Karpas-422 (cell line): ENCODE results near the gene ACP1. TPM values are rescaled to one million over a fixed set of nuclear protein-coding genes. Genes with fewer than 3 reads are reported as not detected.

ENCODE experiments used
- DNase-seq: peaks from one replicate; pipeline ENCODE4 v3.0.0-alpha.2; 2015
- H2AFZ ChIP-seq: fragments of 200-600 bp; sonication (generic); 2 replicates; pipeline ENCODE4 v1.6.1; 2014; ENCODE audit warnings: antibody characterized with exemption, low read length, mixed read lengths
- H3K27ac ChIP-seq: fragments of 200-600 bp; sonication (generic); 2 replicates; pipeline ENCODE4 v1.5.1; 2014; ENCODE audit warnings: mild to moderate bottlenecking, low read length, moderate library complexity
- H3K27me3 ChIP-seq: fragments of 200-600 bp; sonication (generic); 2 replicates; pipeline ENCODE4 v1.6.1; 2014; ENCODE audit warnings: low read length, mixed read lengths
- H3K36me3 ChIP-seq: fragments of 200-600 bp; sonication (generic); 2 replicates; pipeline ENCODE4 v1.6.1; 2014; ENCODE audit warnings: low read length, mixed read lengths; ENCODE audit not compliant: insufficient read depth
- H3K4me1 ChIP-seq: fragments of 200-600 bp; sonication (generic); 2 replicates; pipeline ENCODE4 v1.6.1; 2014; ENCODE audit warnings: mild to moderate bottlenecking, low read length, mixed read lengths
- H3K4me2 ChIP-seq: fragments of 200-600 bp; sonication (generic); 2 replicates; pipeline ENCODE4 v1.6.1; 2014; ENCODE audit warnings: low read length, low read depth, mild to moderate bottlenecking; ENCODE audit not compliant: poor library complexity, severe bottlenecking
- H3K4me3 ChIP-seq: fragments of 200-600 bp; sonication (generic); 2 replicates; pipeline ENCODE4 v1.5.1; 2014; ENCODE audit warnings: mild to moderate bottlenecking, antibody characterized with exemption, low read length, mixed read lengths
- H3K79me2 ChIP-seq: fragments of 200-600 bp; sonication (generic); 2 replicates; pipeline ENCODE4 v1.6.1; 2014; ENCODE audit warnings: mild to moderate bottlenecking, low read length, mixed read lengths
- H3K9ac ChIP-seq: fragments of 200-600 bp; sonication (generic); 2 replicates; pipeline ENCODE4 v1.6.0; 2014; ENCODE audit warnings: low read length
- H3K9me2 ChIP-seq: fragments of 200-600 bp; sonication (generic), shearing (Covaris generic); replicated peaks from 2 replicates; pipeline ENCODE4 v1.6.0; 2014; ENCODE audit warnings: mild to moderate bottlenecking, low read length, moderate library complexity; ENCODE audit not compliant: insufficient read depth
- H3K9me3 ChIP-seq: fragments of 300-700, 200-600 bp; sonication (generic); 2 replicates; pipeline ENCODE4 v1.6.1; 2014; ENCODE audit warnings: low read length, mixed read lengths
- H4K20me1 ChIP-seq: fragments of 200-600 bp; sonication (generic); 2 replicates; pipeline ENCODE4 v1.6.1; 2014; ENCODE audit warnings: mild to moderate bottlenecking, antibody characterized with exemption, low read length, low read depth; ENCODE audit not compliant: insufficient read depth
- total RNA-seq: library from RNA; depleted of rRNA; stranded (reverse); fragments of >200 nt; shearing (Covaris generic); gene quantifications from 2 replicates; pipeline ENCODE4 v1.2.3, GENCODE V29; 2014; ENCODE audit warnings: low replicate concordance

The ACP1 gene
- total RNA-seq, 1 experiment from 2014 or later = 185 TPM

DNA sequence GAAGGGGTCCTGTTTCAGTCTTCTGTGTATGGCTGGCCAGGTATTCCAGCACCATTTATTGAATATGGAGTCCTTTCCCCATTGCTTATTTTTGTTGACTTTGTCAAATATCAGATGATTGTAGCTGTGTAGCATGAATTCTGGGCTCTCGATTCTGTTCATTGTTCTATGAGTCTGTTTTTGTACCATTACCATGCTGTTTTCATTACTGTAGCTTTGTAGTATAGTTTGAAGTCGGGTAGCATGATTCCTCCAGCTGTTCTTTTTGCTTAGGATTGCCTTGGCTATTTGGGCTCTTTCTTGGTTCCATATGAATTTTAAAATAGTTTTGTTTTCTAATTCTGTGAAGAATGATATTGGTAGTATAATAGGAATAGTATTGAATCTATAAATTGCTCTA is 6.9 kb upstream of the ACP1 start:
- H3K27me3 ChIP-seq = no peaks in the 10 kb centered on the region
- H3K79me2 ChIP-seq = no peaks in the 10 kb centered on the region
- H4K20me1 ChIP-seq = no peaks in the 10 kb centered on the region
- no peaks in the 10 kb centered on the region for H3K4me1 ChIP-seq
- no peaks in the 10 kb centered on the region for H3K36me3 ChIP-seq
- no peak overlapping the region for H3K27ac ChIP-seq
- H3K9me3 ChIP-seq = no peaks in the 10 kb centered on the region; the same call in 1 of the 2 replicates
- no peak overlapping the region for H3K4me2 ChIP-seq
- H3K4me3 ChIP-seq = no peak overlapping the region
- DNase-seq = no peak
- H3K9me2 ChIP-seq = no peaks in the 10 kb centered on the region
- H3K9ac ChIP-seq = no peak overlapping the region
- no peak overlapping the region for H2AFZ ChIP-seq

DNA sequence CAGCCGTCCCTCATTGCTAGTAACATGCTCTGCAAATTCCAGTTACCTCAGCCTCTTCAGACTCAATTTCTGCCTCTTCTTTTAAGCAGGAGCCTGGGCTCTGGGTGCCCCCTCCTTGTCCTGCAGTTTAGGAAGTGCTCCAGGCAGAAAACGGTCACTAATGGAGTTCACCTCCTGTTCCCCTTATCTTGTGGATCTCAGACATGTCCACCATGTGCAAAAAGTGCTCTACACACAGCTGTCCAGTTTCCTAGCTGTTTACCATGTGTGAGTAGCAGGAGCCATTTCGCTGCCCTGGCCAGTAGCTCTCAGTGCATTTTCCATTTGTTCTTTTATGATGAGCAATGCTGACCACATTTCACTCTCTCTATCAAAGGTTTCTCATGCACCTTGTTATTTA is 5.8 kb upstream of the ACP1 start:
- H3K4me2 ChIP-seq = no peak overlapping the region
- no peak overlapping the region for H2AFZ ChIP-seq
- no peak for DNase-seq
- H3K9me3 ChIP-seq = no peaks in the 10 kb centered on the region; the same call in 1 of the 2 replicates
- H3K79me2 ChIP-seq = no peaks in the 10 kb centered on the region
- no peak overlapping the region for H3K9ac ChIP-seq
- H3K27ac ChIP-seq = no peak overlapping the region
- H3K27me3 ChIP-seq = no peaks in the 10 kb centered on the region
- H4K20me1 ChIP-seq = no peaks in the 10 kb centered on the region
- H3K4me1 ChIP-seq = no peaks in the 10 kb centered on the region; the same call in 1 of the 2 replicates
- no peak overlapping the region for H3K4me3 ChIP-seq
- no peaks in the 10 kb centered on the region for H3K36me3 ChIP-seq
- H3K9me2 ChIP-seq = no peaks in the 10 kb centered on the region

DNA sequence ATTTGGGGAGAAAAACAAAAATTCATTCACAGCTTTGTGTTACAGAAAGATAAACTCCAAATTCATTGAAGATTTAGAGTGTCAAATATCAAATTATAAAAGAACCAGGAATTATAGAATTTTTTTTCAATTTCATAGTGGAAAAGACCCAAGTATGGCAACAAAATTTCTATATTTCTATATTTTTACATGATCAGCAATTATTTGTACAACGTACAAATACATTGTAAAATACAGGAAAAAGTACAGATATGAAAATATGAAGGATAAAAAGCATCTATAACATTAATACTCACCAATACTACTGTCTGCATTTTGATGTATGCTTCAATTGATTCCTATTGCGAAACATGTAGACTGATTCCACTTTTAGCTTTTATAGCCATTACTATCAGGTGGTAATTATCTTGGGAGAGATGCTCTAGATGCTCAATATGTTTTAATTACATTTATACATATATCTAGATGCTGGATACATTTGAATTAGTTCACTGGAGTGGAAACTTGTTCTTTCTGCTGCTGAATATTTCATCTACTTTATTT is 4.9 kb upstream of the ACP1 start:
- no peaks in the 10 kb centered on the region; the same call in 1 of the 2 replicates for H3K9me3 ChIP-seq
- no peak overlapping the region for H3K4me2 ChIP-seq
- H2AFZ ChIP-seq = no peak overlapping the region
- no peaks in the 10 kb centered on the region for H3K27me3 ChIP-seq
- no peak for DNase-seq
- peaks cover 3% of the 10 kb centered on the region for H3K4me1 ChIP-seq
- H3K79me2 ChIP-seq = peaks cover 1% of the 10 kb centered on the region
- no peaks in the 10 kb centered on the region for H3K9me2 ChIP-seq
- H3K36me3 ChIP-seq = no peaks in the 10 kb centered on the region
- no peak overlapping the region for H3K9ac ChIP-seq
- H3K4me3 ChIP-seq = no peak overlapping the region
- H3K27ac ChIP-seq = no peak overlapping the region
- H4K20me1 ChIP-seq = no peaks in the 10 kb centered on the region

DNA sequence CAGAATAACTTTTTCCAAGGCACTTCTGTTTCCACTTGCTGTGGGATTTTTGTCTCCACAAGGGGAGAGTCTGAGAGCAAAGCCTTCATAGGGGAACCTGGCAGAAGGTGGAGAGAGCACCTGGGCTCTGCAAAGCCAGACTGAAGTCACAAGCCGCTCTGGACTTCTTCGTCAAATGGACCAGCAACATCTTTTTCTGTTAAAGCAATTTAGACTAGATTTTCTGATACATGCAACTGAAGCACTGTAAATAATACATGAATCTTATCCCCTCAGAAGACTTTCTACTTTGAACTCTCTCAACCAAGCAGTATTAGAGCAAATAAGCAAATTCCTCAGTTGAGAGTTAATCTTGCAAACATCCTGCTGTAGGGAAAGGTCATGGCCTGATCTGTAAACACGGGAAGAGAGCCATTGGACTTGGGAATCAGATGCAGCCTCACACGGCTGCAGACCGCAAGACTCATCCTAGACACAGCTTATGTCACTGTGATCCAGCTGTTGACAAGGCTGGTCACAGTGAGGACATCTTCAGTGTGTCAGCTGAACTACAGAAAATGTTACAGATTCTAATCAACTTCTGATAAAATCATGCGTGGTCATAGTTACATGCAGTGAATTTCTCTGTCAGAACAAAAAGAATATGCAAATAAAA is 4.1 kb upstream of the ACP1 start:
- Histone ChIP-seq H3K27ac (no peak overlapping the region), H2AFZ (no peak overlapping the region), H3K4me2 (no peak overlapping the region), H3K9me2 (no peaks in the 10 kb centered on the region), H3K9me3 (no peaks in the 10 kb centered on the region; the same call in 1 of the 2 replicates), H4K20me1 (peaks cover 5% of the 10 kb centered on the region; the same call in 1 of the 2 replicates), H3K27me3 (no peaks in the 10 kb centered on the region), H3K4me3 (no peak overlapping the region), H3K79me2 (peaks cover 9% of the 10 kb centered on the region), H3K9ac (no peak overlapping the region), H3K4me1 (peaks cover 4% of the 10 kb centered on the region), H3K36me3 (no peaks in the 10 kb centered on the region)
- DNase-seq = no peak

DNA sequence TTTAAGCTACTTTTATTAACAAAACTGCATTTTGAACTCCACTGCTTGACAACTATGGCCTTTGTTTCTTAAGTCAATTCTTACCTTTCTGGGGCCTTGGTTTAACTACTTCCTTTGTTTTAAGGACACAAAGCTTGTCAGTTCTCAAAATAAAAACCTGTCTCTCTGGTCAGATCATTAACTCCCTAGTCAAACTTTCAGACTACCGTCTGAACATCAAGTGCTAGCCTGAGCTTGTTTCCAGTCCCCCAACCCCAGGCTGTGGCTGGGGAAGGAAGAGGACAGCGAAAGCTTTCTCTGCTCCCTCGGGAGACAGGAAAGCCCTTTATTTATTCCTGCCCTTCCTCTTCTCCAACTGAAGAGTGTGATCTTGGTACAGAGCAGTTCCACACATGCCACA is 2.6 kb upstream of the ACP1 start:
- Histone ChIP-seq H2AFZ (no peak overlapping the region), H3K4me2 (no peak overlapping the region), H3K9me3 (no peaks in the 10 kb centered on the region; the same call in 1 of the 2 replicates), H3K79me2 (peaks cover 24% of the 10 kb centered on the region), H3K9ac (no peak overlapping the region), H3K36me3 (no peaks in the 10 kb centered on the region), H3K9me2 (no peaks in the 10 kb centered on the region), H3K4me1 (peaks cover 19% of the 10 kb centered on the region), H3K4me3 (no peak overlapping the region), H3K27ac (no peak overlapping the region), H3K27me3 (no peaks in the 10 kb centered on the region), H4K20me1 (peaks cover 8% of the 10 kb centered on the region; the same call in 1 of the 2 replicates)
- DNase-seq = no peak

DNA sequence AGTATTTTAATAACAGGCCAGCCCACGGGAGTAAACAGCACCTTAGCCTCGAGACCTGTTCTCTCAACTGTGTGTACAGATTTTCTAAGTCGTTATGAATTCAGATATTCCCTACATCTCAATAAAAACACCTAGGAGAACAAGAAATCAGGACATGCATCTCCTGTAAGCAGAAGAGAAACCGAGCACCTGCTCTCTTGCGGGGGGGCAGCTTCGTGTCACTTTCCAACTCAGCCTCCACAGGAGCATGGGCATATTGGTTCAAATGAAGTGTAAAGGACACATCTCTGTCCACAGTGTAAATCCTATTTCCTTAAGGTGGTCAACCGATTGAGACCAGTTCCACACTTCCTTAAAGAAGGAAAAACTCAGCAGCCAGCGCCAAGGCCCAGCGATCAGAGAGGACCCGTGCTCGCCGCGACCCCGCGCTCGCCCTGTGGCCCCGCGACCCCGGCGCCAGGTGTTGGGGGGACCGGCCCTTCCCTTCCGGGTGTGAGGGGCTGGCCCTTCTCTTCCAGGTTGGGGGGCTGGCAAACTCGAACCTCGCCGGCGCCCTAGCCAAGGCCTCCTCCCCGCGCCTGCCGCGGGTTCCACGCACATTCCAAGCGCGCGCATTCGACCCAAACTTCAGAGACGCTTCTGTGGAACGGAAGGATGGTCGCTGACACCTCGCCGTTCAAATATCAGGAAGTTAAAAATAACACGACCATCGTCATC is 1.6 kb upstream of the ACP1 start:
- H3K9me2 ChIP-seq = no peaks in the 10 kb centered on the region
- H3K36me3 ChIP-seq = no peaks in the 10 kb centered on the region
- no peaks in the 10 kb centered on the region for H3K9me3 ChIP-seq
- peaks cover 12% of the 10 kb centered on the region; the same call in 1 of the 2 replicates for H4K20me1 ChIP-seq
- H3K4me2 ChIP-seq = no peak overlapping the region
- H3K4me3 ChIP-seq = no peak overlapping the region
- H3K27ac ChIP-seq = no peak overlapping the region
- no peak overlapping the region for H2AFZ ChIP-seq
- no peak overlapping the region for H3K9ac ChIP-seq
- H3K27me3 ChIP-seq = no peaks in the 10 kb centered on the region
- H3K79me2 ChIP-seq = peaks cover 34% of the 10 kb centered on the region
- peaks cover 29% of the 10 kb centered on the region for H3K4me1 ChIP-seq
- DNase-seq = no peak

DNA sequence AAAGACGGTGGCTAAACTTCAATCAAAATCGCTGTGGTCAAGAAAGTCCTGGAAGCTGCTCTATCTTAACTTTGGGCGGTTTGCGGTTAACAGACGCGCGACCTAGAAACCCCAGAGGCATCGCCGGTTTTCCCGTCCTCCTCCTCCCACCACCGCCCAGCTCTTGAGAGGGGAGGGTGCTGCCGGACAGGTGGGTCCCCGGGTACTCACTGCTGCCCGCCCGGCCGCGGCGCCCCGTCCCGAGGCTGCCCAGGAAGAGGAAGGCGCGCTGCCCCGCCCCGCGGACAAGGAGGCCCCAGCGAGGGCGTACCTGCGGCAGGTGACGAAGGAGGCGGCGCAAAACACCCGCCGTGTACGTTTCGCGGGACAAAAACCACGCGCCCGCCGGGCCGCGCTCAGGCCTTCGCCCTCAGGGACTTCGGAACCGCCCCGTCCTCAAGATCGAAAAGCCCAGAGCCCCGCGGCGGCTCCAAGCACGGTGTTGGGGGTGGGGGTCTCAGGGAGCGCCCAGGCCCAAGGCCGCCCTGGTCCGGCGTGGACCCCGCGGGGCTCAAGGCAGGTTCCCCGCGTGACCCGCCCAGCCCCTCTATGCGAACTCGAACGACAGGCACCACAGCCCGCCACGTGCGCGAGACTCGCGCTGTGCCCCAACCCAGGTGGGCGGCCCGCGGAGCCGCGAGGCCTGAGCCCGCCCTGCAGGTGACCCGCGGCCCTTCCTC is 814 bp upstream of the ACP1 start, which contains the start of gene SH3YL1:
Gene SH3YL1 (minus strand): TSS at position 259 of the 719 bp plus-strand sequence. CDS start 48 bp downstream, at position 211.
- Histone ChIP-seq H2AFZ (peak within 1 kb of the TSS; percentile 92), H3K4me2 (peak within 1 kb of the TSS; percentile 91), H3K9me3 (no peaks in the 10 kb centered on the region), H3K79me2 (peaks cover 42% of the 10 kb centered on the region), H3K9me2 (no peaks in the 10 kb centered on the region), H3K4me3 (peak within 1 kb of the TSS; percentile 100), H3K4me1 (peaks cover 37% of the 10 kb centered on the region), H3K36me3 (peaks cover 6% of the 10 kb centered on the region; the same call in 1 of the 2 replicates), H3K27ac (peak within 1 kb of the TSS; percentile 50; the same call in 1 of the 2 replicates), H3K9ac (peak within 1 kb of the TSS; percentile 99), H3K27me3 (no peaks in the 10 kb centered on the region), H4K20me1 (peaks cover 19% of the 10 kb centered on the region)
- DNase-seq = no peak
